K562 (cell line): ENCODE data around the gene EPB41L4A. TPM values are rescaled to one million over a fixed set of nuclear protein-coding genes. Genes with fewer than 3 reads are reported as not detected.

ENCODE experiments used
- ATAC-seq: fragments of 200-7000 bp; cut with Tn5 transposase; 3 replicates; pipeline ENCODE4 v1.9.1; 2020; ENCODE audit warnings: moderate library complexity
- BruUV-seq: library from RNA; stranded (reverse); fragments of 400-500 nt; replicated peaks from 2 replicates; lab custom pipeline; 2021; lab: Mats Ljungman, UMichigan
- CTCF ChIA-PET: fragments of 300-600 bp; formaldehyde crosslinking; extraction: SDS; loops from one replicate; lab custom pipeline; 2021; ENCODE audit warnings: low intra/inter-chr PET ratio; lab: Yijun Ruan, JAX
- POLR2A ChIA-PET: fragments of 300-600, 350-650 bp; sonication (Branson Sonifier 250); formaldehyde crosslinking; extraction: SDS; loops from one replicate; lab custom pipeline; 2021; ENCODE audit warnings: antibody characterized with exemption, inconsistent platforms; lab: Yijun Ruan, JAX
- DNase-seq, 4 experiments: peaks; one replicate each; pipeline versions ENCODE4 v3.0.0 to v3.0.0-alpha.2; 2011 to 2018; ENCODE audit warnings: low spot score in 3 of 4, mixed read lengths in 3 of 4; ENCODE audit errors: extremely low read depth in 1 of 4
- FAIRE-seq: peaks from 2 replicates; lab custom pipeline; 2011; peaks lifted over from hg19 to GRCh38; lab: Jason Lieb, UNC
- H2AFZ ChIP-seq: 2 replicates; pipeline ENCODE4 v1.6.0; 2011; ENCODE audit warnings: low read depth, low read length, control low read depth, inconsistent platforms
- H3K27ac ChIP-seq: fragments of 200-600 bp; 3 replicates; pipeline ENCODE4 v1.8.0; 2011; ENCODE audit warnings: low read depth, mild to moderate bottlenecking, control low read depth, inconsistent platforms, low read length, moderate library complexity, mixed read lengths; ENCODE audit errors: extremely low read depth
- H3K27me3 ChIP-seq, 2 experiments: fragments of 300-600 bp in 1 of 2; 2 replicates in 1 of 2; 3 replicates in 1 of 2; pipeline versions ENCODE4 v1.6.0 to v1.8.0; 2011; ENCODE audit warnings: inconsistent platforms in 2 of 2, low read length in 2 of 2, mild to moderate bottlenecking in 1 of 2, mixed read lengths in 1 of 2, moderate library complexity in 1 of 2; ENCODE audit not compliant: control insufficient read depth in 2 of 2, insufficient read depth in 2 of 2
- H3K36me3 ChIP-seq: fragments of 300-600 bp; 3 replicates; pipeline ENCODE4 v1.8.0; 2011; ENCODE audit warnings: mild to moderate bottlenecking, low read length, inconsistent platforms; ENCODE audit not compliant: control insufficient read depth, insufficient read depth
- H3K4me1 ChIP-seq, 2 experiments: fragments of 200-600 bp in 1 of 2; replicated peaks in 1 of 2; 2 replicates in 1 of 2; 3 replicates in 1 of 2; pipeline versions ENCODE4 v1.5.1 to v1.8.0; 2011; ENCODE audit warnings: inconsistent platforms in 2 of 2, low read length in 2 of 2, mild to moderate bottlenecking in 1 of 2, mixed read lengths in 1 of 2, moderate library complexity in 1 of 2; ENCODE audit not compliant: control insufficient read depth in 2 of 2, insufficient read depth in 2 of 2
- H3K4me2 ChIP-seq: 2 replicates; pipeline ENCODE4 v1.6.1; 2011; ENCODE audit warnings: low read length, control low read depth, inconsistent platforms, mixed read lengths; ENCODE audit not compliant: insufficient read depth
- H3K4me3 ChIP-seq: fragments of 200-600 bp; sonication (generic), shearing (Covaris generic); 2 replicates; pipeline ENCODE4 v1.5.1; 2016; ENCODE audit warnings: control low read depth, inconsistent platforms
- H3K79me2 ChIP-seq: fragments of 200-600 bp; 3 replicates; pipeline ENCODE4 v1.8.0; 2011; ENCODE audit warnings: low read length, inconsistent platforms; ENCODE audit not compliant: control insufficient read depth, insufficient read depth
- H3K9ac ChIP-seq, 2 experiments: 2 replicates each; pipeline versions ENCODE4 v1.6.0 to v1.6.1; 2011; ENCODE audit warnings: low read depth in 2 of 2, low read length in 2 of 2, control low read depth in 1 of 2, inconsistent platforms in 1 of 2, mild to moderate bottlenecking in 1 of 2, mixed read lengths in 1 of 2; ENCODE audit not compliant: insufficient read depth in 1 of 2
- H3K9me1 ChIP-seq: one replicate; pipeline ENCODE4 v1.6.0; 2011; ENCODE audit warnings: inconsistent platforms, mild to moderate bottlenecking, low read length, moderate library complexity; ENCODE audit not compliant: control insufficient read depth, insufficient read depth
- H3K9me3 ChIP-seq: replicated peaks from 2 replicates; pipeline ENCODE4 v1.5.1; 2011; ENCODE audit warnings: low read depth, low read length, inconsistent platforms; ENCODE audit not compliant: control insufficient read depth, insufficient read depth
- H4K20me1 ChIP-seq: replicated peaks from 2 replicates; pipeline ENCODE4 v1.6.1; 2011; ENCODE audit warnings: low read length, inconsistent platforms, mixed read lengths; ENCODE audit not compliant: control insufficient read depth, insufficient read depth
- ATF1 ChIP-seq, 2 experiments: fragments of 450-650 bp in 1 of 2; IDR thresholded peaks; 2 replicates each; pipeline ENCODE4 v1.6.1; 2016; ENCODE audit warnings: missing compliant biosample characterization in 1 of 2, missing genetic modification characterization in 1 of 2
- CCNT2 ChIP-seq: IDR thresholded peaks from 2 replicates; pipeline ENCODE4 v1.6.1; 2011; ENCODE audit warnings: borderline replicate concordance, low read depth, mild to moderate bottlenecking, moderate library complexity, mixed read lengths, low read length; ENCODE audit not compliant: insufficient read length; ENCODE audit errors: extremely low read depth
- FOSL1 ChIP-seq: fragments of 200-800 bp; sonication (Bioruptor generic); conservative IDR thresholded peaks from 2 replicates; pipeline ENCODE4 v1.6.1; 2016; ENCODE audit warnings: missing genetic modification characterization, missing compliant biosample characterization
- HDAC3 ChIP-seq: fragments of 450-650 bp; IDR thresholded peaks from 2 replicates; pipeline ENCODE4 v1.6.1; 2018; ENCODE audit warnings: borderline replicate concordance, mild to moderate bottlenecking, moderate library complexity; ENCODE audit not compliant: partially characterized antibody
- HMG20A ChIP-seq: fragments of 450-650 bp; formaldehyde crosslinking; conservative IDR thresholded peaks from 2 replicates; pipeline ENCODE4 v1.4.0; 2020; ENCODE audit warnings: mild to moderate bottlenecking, mixed read lengths
- MAFK ChIP-seq: IDR thresholded peaks from 2 replicates; pipeline ENCODE4 v1.6.1; 2011; ENCODE audit warnings: low read length, improper control_type of control experiment
- SIN3B ChIP-seq: fragments of 450-650 bp; IDR thresholded peaks from 2 replicates; pipeline ENCODE4 v1.6.1; 2017; ENCODE audit warnings: low read depth, mild to moderate bottlenecking, moderate library complexity
- ZNF263 ChIP-seq: sonication (generic); formaldehyde crosslinking; IDR thresholded peaks from 2 replicates; pipeline ENCODE4 v1.8.0; 2022; ENCODE audit warnings: mild to moderate bottlenecking, missing genetic modification reagents, borderline replicate concordance
- WGBS: fragments of 100-300 bp; shearing (Covaris generic); methylation state at CpG from one replicate; pipeline ENCODE4 v1.1.6; 2016; ENCODE audit warnings: low coverage, mixed read lengths; ENCODE audit not compliant: insufficient coverage; ENCODE audit errors: missing lambda C conversion rate; 5-methylcytosine and 5-hydroxymethylcytosine counted together
- in situ Hi-C: fragments of 300-500 bp; cut with MboI; formaldehyde crosslinking; loops from 4 replicates; pipeline ENCODE4 v1.15.0; 2018; ENCODE audit warnings: inconsistent platforms, mixed read lengths
- intact Hi-C: fragments of 100-400 bp; cut with micrococcal nuclease; formaldehyde crosslinking; loops from 2 replicates; pipeline ENCODE4 v1.14.2; 2022
- polyA plus RNA-seq, 8 experiments: library from polyadenylated mRNA; depleted of rRNA in 4 of 8; stranded (reverse) in 5 of 8; unstranded in 3 of 8; fragments of >200 nt; fragmentation: Nextera tagmentation in 2 of 8; fragmentation: Illumina TruSeq in 1 of 8; extraction: Ambion mirVana in 2 of 8; extraction: Trizol in 1 of 8; gene quantifications; 2 replicates each; pipeline versions ENCODE4 v1.2.1 to v1.2.3, GENCODE V29; 2011 to 2014; ENCODE audit warnings: inconsistent platforms in 1 of 8, missing spikeins in 1 of 8
- total RNA-seq, 7 experiments: library from RNA; depleted of rRNA in 6 of 7; stranded (reverse); fragments of >200 nt in 6 of 7; fragmentation: Illumina TruSeq in 2 of 7; extraction: Trizol in 2 of 7; gene quantifications; 2 replicates each; pipeline versions ENCODE4 v1.2.1 to v1.2.3, GENCODE V29; 2011 to 2021; ENCODE audit warnings: low replicate concordance in 1 of 7
- TF ChIP-seq, protein P1 (sequence below): fragments of 250-450 bp; sonication (Bioruptor Pico); IDR thresholded peaks from 2 replicates; pipeline ENCODE4 v1.8.0; 2021; ENCODE audit warnings: mild to moderate bottlenecking, moderate library complexity

EPB41L4A gene
- total and polyA plus RNA-seq, 9 of the 15 experiments (the other 6 are each of a cell fraction or from before 2014, with no cell fraction given), result 0.04 to 0.35 (median 0.12) TPM; not detected in 3

- H3K4me2 ChIP-seq, result no peak overlapping the region
- H4K20me1 ChIP-seq, result no peaks in the 10 kb centered on the region
- POLR2A ChIA-PET, result no interaction called here
- CTCF ChIA-PET, result no interaction called here
- H3K79me2 ChIP-seq, result peaks cover 6% of the 10 kb centered on the region
- ATAC-seq, result no peak
- no peak for DNase-seq
- no peak overlapping the region for H2AFZ ChIP-seq
- in situ Hi-C loops (no loop called here), intact Hi-C loops (no loop called here)
- no peak for FAIRE-seq
- no peaks in the 10 kb centered on the region for H3K9me1 ChIP-seq
- no peak overlapping the region for H3K27ac ChIP-seq
- 0 out of 5 replicates have a peak, but pooled peaks cover 0 to 3% of the 10 kb centered on the region in 2 experiments for H3K4me1 ChIP-seq
- H3K27me3 ChIP-seq, result no peaks in the 10 kb centered on the region; a peak in 1 of 5 replicates
- no TSS peak for BruUV-seq
- WGBS, result 3% methylated on average over 3 of the region's 3 CpGs
- H3K4me3 ChIP-seq, result no peak overlapping the region
- no peak overlapping the region for H3K9ac ChIP-seq
- H3K9me3 ChIP-seq, result no peaks in the 10 kb centered on the region
- peaks cover 2% of the 10 kb centered on the region; the same call in 2 of the 3 replicates for H3K36me3 ChIP-seq
- TF ChIP-seq ATF1 (CRISPR knock-in tag; IDR thresholded peaks at IDR 0.05) (no peak), ATF1 (tag; IDR thresholded peaks at IDR 0.05) (no peak)
- TF ChIP-seq, all 486 proteins: peak for 0
Measured at GRCh38 chr5:112156211-112156610, 262.9 kb downstream of the EPB41L4A start.

DNA sequence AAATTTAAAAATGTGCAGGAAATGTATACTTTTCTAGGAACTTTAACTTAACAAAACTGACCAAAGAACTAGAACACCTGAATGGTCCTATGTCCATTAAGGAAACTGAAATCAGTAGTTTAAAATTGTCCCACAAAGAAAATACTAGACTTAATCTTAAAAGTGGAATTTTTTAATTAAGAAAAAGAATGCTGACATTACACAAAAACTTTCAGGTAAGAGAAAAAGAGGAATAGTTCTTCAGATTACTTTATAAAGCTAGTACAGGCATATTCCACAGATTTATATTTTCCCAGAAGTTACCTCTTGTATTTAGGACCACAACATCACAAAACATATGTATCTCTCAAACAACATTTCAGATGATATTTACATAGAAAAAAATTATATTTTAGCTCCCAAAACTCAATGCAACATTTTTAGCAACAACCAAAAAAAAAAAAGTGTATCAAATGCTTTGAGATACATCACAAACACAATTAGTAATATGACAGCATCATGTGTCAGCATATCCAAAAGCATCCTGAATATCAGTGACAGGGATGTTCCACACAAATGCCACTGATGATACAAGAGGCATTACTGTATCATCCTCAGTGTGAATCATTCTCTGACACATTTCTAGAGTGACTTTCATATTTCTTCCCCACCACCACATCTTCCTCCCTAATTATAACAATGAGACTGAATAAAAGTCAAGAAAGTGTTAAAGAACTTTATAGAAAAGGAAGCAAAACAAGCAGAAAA, 264.0 kb downstream of the EPB41L4A start:
- Histone ChIP-seq H3K4me2 (no peak overlapping the region), H3K27me3 (no peaks in the 10 kb centered on the region; a peak in 1 of 5 replicates), H3K79me2 (no peaks in the 10 kb centered on the region), H4K20me1 (no peaks in the 10 kb centered on the region), H2AFZ (no peak overlapping the region), H3K9ac (no peak overlapping the region), H3K27ac (no peak overlapping the region), H3K36me3 (no peaks in the 10 kb centered on the region), H3K4me1 (0 out of 5 replicates have a peak, but pooled peaks cover 0 to under 1% of the 10 kb centered on the region in 2 experiments), H3K4me3 (no peak overlapping the region), H3K9me1 (no peaks in the 10 kb centered on the region), H3K9me3 (no peaks in the 10 kb centered on the region)
- intact Hi-C loops (no loop called here), in situ Hi-C loops (no loop called here)
- ATAC-seq, result no peak
- FAIRE-seq, result no peak
- no peak for DNase-seq
- POLR2A ChIA-PET, result no interaction called here
- no TSS peak for BruUV-seq
- CTCF ChIA-PET, result interaction anchor here (0.7 kb wide), 1 partner anchor 38 kb away, joined by 3 read pairs; no protein-coding TSS in a partner anchor
- no peak for TF ChIP-seq HMG20A (CRISPR knock-in tag)
- TF ChIP-seq MAFK, result peak; percentile 5; the same call in 1 of the 2 replicates
- TF ChIP-seq CCNT2, result no peak
- no peak for TF ChIP-seq ZNF263 (CRISPR knock-in tag)
- TF ChIP-seq SIN3B, result no peak
- TF ChIP-seq, protein P1, sequence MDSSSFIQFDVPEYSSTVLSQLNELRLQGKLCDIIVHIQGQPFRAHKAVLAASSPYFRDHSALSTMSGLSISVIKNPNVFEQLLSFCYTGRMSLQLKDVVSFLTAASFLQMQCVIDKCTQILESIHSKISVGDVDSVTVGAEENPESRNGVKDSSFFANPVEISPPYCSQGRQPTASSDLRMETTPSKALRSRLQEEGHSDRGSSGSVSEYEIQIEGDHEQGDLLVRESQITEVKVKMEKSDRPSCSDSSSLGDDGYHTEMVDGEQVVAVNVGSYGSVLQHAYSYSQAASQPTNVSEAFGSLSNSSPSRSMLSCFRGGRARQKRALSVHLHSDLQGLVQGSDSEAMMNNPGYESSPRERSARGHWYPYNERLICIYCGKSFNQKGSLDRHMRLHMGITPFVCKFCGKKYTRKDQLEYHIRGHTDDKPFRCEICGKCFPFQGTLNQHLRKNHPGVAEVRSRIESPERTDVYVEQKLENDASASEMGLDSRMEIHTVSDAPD (CRISPR knock-in tag), result no peak
- no peak for TF ChIP-seq HDAC3
- 0 out of 2 replicates have a peak, but pooled peaks have one; percentile 26 for TF ChIP-seq FOSL1 (tag)
